HFFc6 (cell line): Measurements from ENCODE around the gene GPC6. TPM values are rescaled to one million over a fixed set of nuclear protein-coding genes. Genes with fewer than 3 reads are reported as not detected.

Source experiments
- DNase-seq: peaks from one replicate; pipeline ENCODE4 v3.0.0-alpha.2; 2018
- H3K27ac Mint-ChIP-seq: 2 replicates; pipeline ENCODE4 v1.8.0; 2020; ENCODE audit warnings: mild to moderate bottlenecking, mixed read lengths
- H3K27me3 Mint-ChIP-seq: 2 replicates; pipeline ENCODE4 v1.8.0; 2021; ENCODE audit warnings: mild to moderate bottlenecking, moderate library complexity, mixed read lengths; ENCODE audit not compliant: insufficient read depth
- H3K36me3 Mint-ChIP-seq: 2 replicates; pipeline ENCODE4 v1.8.0; 2021; ENCODE audit warnings: low read depth, mixed read lengths
- H3K4me1 Mint-ChIP-seq: 2 replicates; pipeline ENCODE4 v1.8.0; 2020; ENCODE audit warnings: low read depth, mixed read lengths
- H3K4me3 Mint-ChIP-seq: 2 replicates; pipeline ENCODE4 v1.8.0; 2020; ENCODE audit warnings: mild to moderate bottlenecking, moderate library complexity, mixed read lengths
- H3K9me3 Mint-ChIP-seq: 2 replicates; pipeline ENCODE4 v1.8.0; 2020; ENCODE audit warnings: mild to moderate bottlenecking, mixed read lengths
- CTCF ChIP-seq: fragments of 200-600 bp; sonication (generic); IDR thresholded peaks from 2 replicates; pipeline ENCODE4 v1.5.0; 2021; ENCODE audit warnings: antibody characterized with exemption, mild to moderate bottlenecking
- total RNA-seq, 6 experiments: library from RNA; stranded (reverse); fragmentation: NEBNext Ultra II Directional; extraction: Animal tissue kit (Norgen Biotek cat#: 25700); gene quantifications; 2 replicates in 1 of 6; 3 replicates in 5 of 6; pipeline ENCODE4 v1.2.3, GENCODE V29; 2021

GPC6 gene
- total RNA-seq, 6 experiments from 2014 or later = 3.0 to 5.3 (median 4.4) TPM

- no peaks in the 10 kb centered on the region for H3K9me3 Mint-ChIP-seq
- no peaks in the 10 kb centered on the region for H3K36me3 Mint-ChIP-seq
- no peak overlapping the region; the same call in 1 of the 2 replicates for H3K4me3 Mint-ChIP-seq
- H3K27me3 Mint-ChIP-seq = no peaks in the 10 kb centered on the region
- DNase-seq = peak; percentile 69
- H3K4me1 Mint-ChIP-seq = peaks cover 63% of the 10 kb centered on the region
- H3K27ac Mint-ChIP-seq = peak overlapping the region; percentile 62
- no peak for TF ChIP-seq CTCF
Observed at GRCh38 chr13:94061301-94061700, 834.7 kb downstream of the GPC6 start.

DNA sequence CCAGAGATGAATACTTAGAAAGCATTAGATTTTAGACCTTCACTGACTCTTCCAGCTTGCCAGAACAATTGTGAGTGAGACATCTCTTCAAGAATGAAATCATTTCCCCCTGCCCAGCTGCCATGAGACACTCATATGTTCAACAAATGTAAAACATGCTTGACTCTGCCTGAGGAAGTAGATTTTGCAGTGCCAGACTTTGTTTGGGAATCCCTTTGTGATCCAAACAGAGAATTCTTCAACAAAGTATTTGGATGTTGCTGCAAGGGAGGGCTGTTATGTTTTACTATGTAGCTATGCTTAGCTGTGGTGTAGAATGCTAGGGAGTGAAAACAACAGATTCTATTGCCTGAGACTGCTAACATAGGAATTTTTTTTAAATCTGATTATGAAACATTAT, 836.5 kb downstream of the GPC6 start:
- peaks cover 55% of the 10 kb centered on the region for H3K4me1 Mint-ChIP-seq
- H3K27ac Mint-ChIP-seq = no peak overlapping the region
- H3K27me3 Mint-ChIP-seq = no peaks in the 10 kb centered on the region; the same call in 1 of the 2 replicates
- no peak overlapping the region for H3K4me3 Mint-ChIP-seq
- no peak for TF ChIP-seq CTCF
- no peak for DNase-seq
- no peaks in the 10 kb centered on the region for H3K9me3 Mint-ChIP-seq
- H3K36me3 Mint-ChIP-seq = no peaks in the 10 kb centered on the region; the same call in 1 of the 2 replicates

DNA sequence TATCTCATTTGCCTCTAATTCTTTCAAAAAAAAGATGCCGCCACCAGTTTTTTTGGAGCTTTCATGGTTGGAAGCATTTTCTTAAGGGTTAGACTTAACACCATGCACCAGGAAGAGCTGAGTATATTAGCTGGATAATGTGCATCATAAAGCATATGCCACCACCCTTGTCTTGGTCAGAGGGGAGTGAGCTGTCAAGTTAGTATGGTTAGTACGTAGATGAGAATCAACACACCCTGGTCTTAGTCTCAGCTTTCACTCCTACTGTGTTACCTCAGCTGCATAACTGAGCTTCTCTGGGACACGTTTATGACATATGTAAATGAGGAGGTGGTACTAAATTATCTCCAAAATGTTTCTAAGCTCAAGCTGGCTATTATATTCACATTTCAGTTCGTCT, 837.2 kb downstream of the GPC6 start:
- Mint-ChIP-seq H3K27ac (no peak overlapping the region), H3K4me3 (no peak overlapping the region), H3K9me3 (no peaks in the 10 kb centered on the region), H3K36me3 (no peaks in the 10 kb centered on the region; the same call in 1 of the 2 replicates), H3K27me3 (no peaks in the 10 kb centered on the region; the same call in 1 of the 2 replicates), H3K4me1 (peaks cover 55% of the 10 kb centered on the region)
- no peak for TF ChIP-seq CTCF
- DNase-seq = no peak

DNA sequence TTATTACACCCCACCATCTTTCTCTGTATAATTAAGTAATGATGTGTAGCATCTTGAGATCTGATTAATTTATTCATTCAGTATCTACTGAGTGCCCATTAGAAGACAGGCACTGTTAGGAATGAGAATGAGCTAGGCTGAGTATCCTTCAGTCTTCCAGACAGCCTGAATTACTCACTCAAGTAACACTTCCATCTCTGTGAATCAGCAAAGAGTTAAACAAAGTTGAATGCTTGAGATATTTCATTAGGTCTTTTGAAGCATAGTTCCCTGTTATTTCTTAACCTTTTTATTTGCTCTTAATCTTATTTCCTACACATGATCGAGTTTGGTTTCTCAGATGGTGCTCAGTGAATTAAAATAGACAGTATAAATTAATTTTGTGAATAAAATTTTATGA, 839.1 kb downstream of the GPC6 start:
- TF ChIP-seq CTCF = no peak
- Mint-ChIP-seq H3K4me3 (no peak overlapping the region), H3K27ac (peak overlapping the region; percentile 36), H3K9me3 (no peaks in the 10 kb centered on the region), H3K27me3 (no peaks in the 10 kb centered on the region; the same call in 1 of the 2 replicates), H3K36me3 (peaks cover 9% of the 10 kb centered on the region), H3K4me1 (peaks cover 55% of the 10 kb centered on the region)
- peak; percentile 48 for DNase-seq

- TF ChIP-seq CTCF = no peak
- no peaks in the 10 kb centered on the region for H3K9me3 Mint-ChIP-seq
- H3K36me3 Mint-ChIP-seq = peaks cover 9% of the 10 kb centered on the region
- no peak overlapping the region for H3K4me3 Mint-ChIP-seq
- H3K27ac Mint-ChIP-seq = peak overlapping the region; percentile 40
- DNase-seq = peak; percentile 76
- peaks cover 32% of the 10 kb centered on the region for H3K4me1 Mint-ChIP-seq
- no peaks in the 10 kb centered on the region for H3K27me3 Mint-ChIP-seq
Observed at GRCh38 chr13:94073007-94073744, 846.6 kb downstream of the GPC6 start.
